ENCODE results near the gene CD109. TPM values are rescaled to one million over a fixed set of nuclear protein-coding genes. Genes with fewer than 3 reads are reported as not detected.

CD109 gene
- total and polyA plus RNA-seq, 2 of the 8 experiments (the other 6 are each of a cell fraction or from before 2014, with no cell fraction given), result 1.4 to 5.3 TPM

DNA sequence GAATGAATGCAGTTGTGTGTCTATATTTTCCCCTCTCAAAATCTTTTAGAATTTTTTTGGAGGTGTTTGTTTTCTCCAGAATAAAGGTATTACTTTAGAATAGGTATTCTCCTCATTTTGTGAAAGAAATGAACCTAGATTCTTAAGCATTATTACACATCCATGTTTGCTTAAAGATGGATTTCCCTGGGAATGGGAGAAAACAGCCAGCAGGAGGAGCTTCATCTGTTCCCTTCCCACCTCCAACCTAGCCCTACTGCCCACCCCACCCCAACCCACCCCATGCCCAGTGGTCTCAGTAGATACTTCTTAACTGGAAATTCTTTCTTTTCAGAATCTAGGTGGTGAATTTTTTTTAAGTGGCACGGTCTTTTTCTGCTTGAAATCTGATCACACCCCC lies 127.8 kb downstream of the CD109 start:
- H3K4ac ChIP-seq (replicated peaks; ENCODE audit: insufficient read length, low read depth, low read length), result no peak overlapping the region
- no peak overlapping the region for H2AFZ ChIP-seq (ENCODE audit: low read length)
- H3K9ac ChIP-seq (replicated peaks in 1 of 4; ENCODE audit: extremely low read depth in 1 of 4, low read depth in 3 of 4, low read length in 3 of 4), result no peak overlapping the region
- no peak overlapping the region for H3K14ac ChIP-seq (ENCODE audit: insufficient read length)
- no peaks in the 10 kb centered on the region for H3K79me1 ChIP-seq (ENCODE audit: low read depth, low read length)
- H3K4me1 ChIP-seq (replicated peaks in 1 of 4; ENCODE audit: control insufficient read depth in 3 of 4, insufficient read depth in 4 of 4, low read length in 3 of 4), result no peaks in the 10 kb centered on the region
- ChIA-PET CTCF (ENCODE audit: partially characterized antibody) (interaction anchor here (1.0 to 2.1 kb wide), 9 partner anchors 10 to 1386 kb away, joined by 3 to 8 read pairs (median 4); no protein-coding TSS in a partner anchor), POLR2A (ENCODE audit: partially characterized antibody) (no interaction called here)
- H2BK12ac ChIP-seq (ENCODE audit: low read depth, low read length), result no peak overlapping the region
- WGBS, 2 experiments (ENCODE audit: extremely low coverage in 1 of 2, insufficient coverage in 1 of 2, insufficient read length in 1 of 2, insufficient replicate concordance in 2 of 2, low coverage in 1 of 2, low lambda C conversion rate in 2 of 2, missing lambda C conversion rate in 1 of 2), result 70% methylated on average over 1 of the region's 1 CpG; no CpG with 5 or more reads in 1 of the 2 experiments
- no peak overlapping the region for H3K27ac ChIP-seq (ENCODE audit: low read depth, low read length)
- no peak overlapping the region for H2BK15ac ChIP-seq (ENCODE audit: low read length)
- H2BK20ac ChIP-seq (ENCODE audit: low read length), result no peak overlapping the region
- no peak overlapping the region for H3K23ac ChIP-seq (ENCODE audit: insufficient read length)
- no peak overlapping the region for H3K4me3 ChIP-seq (ENCODE audit: extremely low read depth in 1 of 4, insufficient read depth in 2 of 4, low read depth in 3 of 4, low read length in 4 of 4)
- H3K4me2 ChIP-seq (ENCODE audit: insufficient read depth in 1 of 2, low read depth in 2 of 2, low read length in 2 of 2), result no peak overlapping the region
- no peak overlapping the region for H4K5ac ChIP-seq (ENCODE audit: insufficient read length, low read depth, low read length)
- H2BK5ac ChIP-seq (ENCODE audit: low read depth, low read length), result no peak overlapping the region
- H3K79me2 ChIP-seq (ENCODE audit: control insufficient read depth in 1 of 2, insufficient read depth in 2 of 2, low read length in 2 of 2), result no peaks in the 10 kb centered on the region
- FAIRE-seq (no peak), DNase-seq (ENCODE audit: low read depth in 1 of 2, low spot score in 2 of 2) (no peak)
- no peak overlapping the region for H3K56ac ChIP-seq (replicated peaks; ENCODE audit: insufficient read length, low read depth, low read length)
- H4K91ac ChIP-seq (replicated peaks; ENCODE audit: insufficient read length, low read length), result no peak overlapping the region
- H3K9me3 ChIP-seq (ENCODE audit: insufficient read depth in 2 of 2, low read depth in 1 of 2, low read length in 1 of 2), result no peaks in the 10 kb centered on the region
- H2AK5ac ChIP-seq (ENCODE audit: low read depth, low read length), result no peak overlapping the region
- no peaks in the 10 kb centered on the region for H3K27me3 ChIP-seq (replicated peaks in 1 of 4; ENCODE audit: control insufficient read depth in 3 of 4, extremely low read depth in 1 of 4, insufficient read depth in 3 of 4, low read length in 3 of 4)
- TF ChIP-seq RAD21 (IDR thresholded peaks at IDR 0.05 in 1 of 2, conservative IDR thresholded peaks at IDR 0.05 in 1 of 2; ENCODE audit: low read depth in 2 of 2, low read length in 2 of 2), result peak in 1 of 2 experiments; percentile 14; a peak in 1 of 4 replicates
- no peak for TF ChIP-seq CHD2 (IDR thresholded peaks at IDR 0.05; ENCODE audit: low read length)
- TF ChIP-seq, protein P1, sequence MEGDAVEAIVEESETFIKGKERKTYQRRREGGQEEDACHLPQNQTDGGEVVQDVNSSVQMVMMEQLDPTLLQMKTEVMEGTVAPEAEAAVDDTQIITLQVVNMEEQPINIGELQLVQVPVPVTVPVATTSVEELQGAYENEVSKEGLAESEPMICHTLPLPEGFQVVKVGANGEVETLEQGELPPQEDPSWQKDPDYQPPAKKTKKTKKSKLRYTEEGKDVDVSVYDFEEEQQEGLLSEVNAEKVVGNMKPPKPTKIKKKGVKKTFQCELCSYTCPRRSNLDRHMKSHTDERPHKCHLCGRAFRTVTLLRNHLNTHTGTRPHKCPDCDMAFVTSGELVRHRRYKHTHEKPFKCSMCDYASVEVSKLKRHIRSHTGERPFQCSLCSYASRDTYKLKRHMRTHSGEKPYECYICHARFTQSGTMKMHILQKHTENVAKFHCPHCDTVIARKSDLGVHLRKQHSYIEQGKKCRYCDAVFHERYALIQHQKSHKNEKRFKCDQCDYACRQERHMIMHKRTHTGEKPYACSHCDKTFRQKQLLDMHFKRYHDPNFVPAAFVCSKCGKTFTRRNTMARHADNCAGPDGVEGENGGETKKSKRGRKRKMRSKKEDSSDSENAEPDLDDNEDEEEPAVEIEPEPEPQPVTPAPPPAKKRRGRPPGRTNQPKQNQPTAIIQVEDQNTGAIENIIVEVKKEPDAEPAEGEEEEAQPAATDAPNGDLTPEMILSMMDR (IDR thresholded peaks at IDR 0.05; ENCODE audit: control extremely low read depth in 1 of 3, insufficient read depth in 1 of 3, low read depth in 1 of 3, low read length in 3 of 3), result peak in 2 of 3 experiments; percentile 5 to 6; a peak in 1 of 4 replicates
- H3K18ac ChIP-seq (ENCODE audit: extremely low read depth, low read length), result no peak overlapping the region
- H4K20me1 ChIP-seq (replicated peaks in 1 of 2; ENCODE audit: control insufficient read depth in 1 of 2, insufficient read depth in 2 of 2, low read length in 2 of 2), result no peaks in the 10 kb centered on the region
- no peaks in the 10 kb centered on the region for H3K23me2 ChIP-seq (ENCODE audit: low read depth, low read length)
- no peak overlapping the region for H4K8ac ChIP-seq (ENCODE audit: extremely low read depth, insufficient read depth, low read length)
- H2BK120ac ChIP-seq (replicated peaks; ENCODE audit: low read depth, low read length), result no peak overlapping the region
- H3K36me3 ChIP-seq (ENCODE audit: control insufficient read depth in 2 of 4, insufficient read depth in 4 of 4, low read length in 3 of 4), result no peaks in the 10 kb centered on the region

All from H1 (cell line).